Measurements from ENCODE around the gene CLSTN1.

- TF ChIP-seq TAF1 (IDR thresholded peaks at IDR 0.05; ENCODE audit: low read depth, low read length) = no peak
- TF ChIP-seq POLR2A (IDR thresholded peaks at IDR 0.05; ENCODE audit: low read depth, low read length) = no peak
- no peak for TF ChIP-seq POLR2AphosphoS5 (IDR thresholded peaks at IDR 0.05; ENCODE audit: low read depth, low read length)
- no peak for TF ChIP-seq PAX5 (IDR thresholded peaks at IDR 0.05; ENCODE audit: insufficient read depth, low read length, severe bottlenecking)
- TF ChIP-seq POU2F2 (IDR thresholded peaks at IDR 0.05; ENCODE audit: low read depth, low read length) = no peak
These were observed 79.5 kb downstream of the CLSTN1 start for GRCh38 chr1:9744106-9744799.
